ENCODE measurements around the gene EAF2. TPM values are rescaled to one million over a fixed set of nuclear protein-coding genes. Genes with fewer than 3 reads are reported as not detected.

EAF2 gene
- total and polyA plus RNA-seq, 2 of the 13 experiments (the other 11 are each of a cell fraction or from before 2014, with no cell fraction given) = 4.0 to 14.6 TPM

DNA sequence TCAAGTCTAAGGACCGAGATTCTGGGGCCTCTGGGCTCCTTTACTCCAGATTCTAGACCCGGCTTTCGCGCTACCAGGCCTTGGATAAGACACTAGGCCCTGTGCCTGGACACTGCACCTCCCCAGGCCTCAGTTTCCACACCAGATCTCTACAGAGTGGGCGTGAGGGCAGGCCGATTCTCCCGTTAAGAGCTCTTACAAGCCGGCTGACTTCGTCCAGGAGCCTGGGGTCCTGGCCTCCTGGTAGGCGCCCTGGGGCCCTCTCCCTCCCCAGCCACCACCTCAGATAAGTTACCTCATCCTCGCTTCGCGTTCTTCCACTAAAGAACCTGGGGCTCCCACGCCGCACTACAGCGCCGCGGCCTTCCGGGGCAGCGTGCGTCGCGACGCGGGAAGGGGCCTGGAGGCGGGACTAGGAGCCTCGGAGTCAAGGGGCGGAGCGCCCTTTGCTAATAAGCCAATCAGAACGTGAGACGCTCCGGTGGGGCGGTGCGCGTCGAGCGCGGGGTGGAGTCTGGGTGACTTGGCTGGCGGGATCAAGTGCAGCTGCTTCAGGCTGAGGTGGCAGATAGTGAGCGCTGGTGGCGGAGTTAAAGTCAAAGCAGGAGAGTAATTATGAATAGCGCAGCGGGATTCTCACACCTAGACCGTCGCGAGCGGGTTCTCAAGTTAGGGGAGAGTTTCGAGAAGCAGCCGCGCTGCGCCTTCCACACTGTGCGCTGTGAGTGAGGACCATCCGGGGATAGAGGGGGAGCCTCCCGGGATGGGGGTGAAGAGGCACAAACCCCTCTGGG, at the start of gene EAF2, which contains the start of gene IQCB1 (continued):
- TF ChIP-seq ZBTB7A (CRISPR knock-in tag; IDR thresholded peaks at IDR 0.05) (no peak), ZBTB26 (CRISPR knock-in tag; IDR thresholded peaks at IDR 0.05; ENCODE audit: borderline replicate concordance) (peak; percentile 40; the same call in 1 of the 2 replicates), NRL (CRISPR knock-in tag; IDR thresholded peaks at IDR 0.05; ENCODE audit: borderline replicate concordance) (peak; percentile 47), ZSCAN21 (CRISPR knock-in tag; IDR thresholded peaks at IDR 0.05; ENCODE audit: borderline replicate concordance) (no peak; the same call in 1 of the 2 replicates), ZNF441 (CRISPR knock-in tag; IDR thresholded peaks at IDR 0.05; ENCODE audit: borderline replicate concordance) (peak; percentile 59; the same call in 1 of the 2 replicates), GATA4 (IDR thresholded peaks at IDR 0.05; ENCODE audit: borderline replicate concordance, low read depth) (0 out of 2 replicates have a peak, but pooled peaks have one; percentile 51), RXRB (CRISPR knock-in tag; IDR thresholded peaks at IDR 0.05; ENCODE audit: borderline replicate concordance) (peak; percentile 18; the same call in 1 of the 2 replicates), MAFK (conservative IDR thresholded peaks at IDR 0.05 in 1 of 2, IDR thresholded peaks at IDR 0.05 in 1 of 2; ENCODE audit: low read length in 2 of 2) (peak in 1 of 2 experiments; percentile 20; a peak in 1 of 4 replicates), ZNF3 (CRISPR knock-in tag; IDR thresholded peaks at IDR 0.05) (no peak), NONO (IDR thresholded peaks at IDR 0.05) (no peak), NONO (CRISPR knock-in tag; conservative IDR thresholded peaks at IDR 0.05) (0 out of 2 replicates have a peak, but pooled peaks have one; percentile 37), KMT2B (CRISPR knock-in tag; IDR thresholded peaks at IDR 0.05) (peak; percentile 88), ZNF256 (CRISPR knock-in tag; conservative IDR thresholded peaks at IDR 0.05) (0 out of 2 replicates have a peak, but pooled peaks have one; percentile 10), NAIF1 (CRISPR knock-in tag; IDR thresholded peaks at IDR 0.05; ENCODE audit: borderline replicate concordance) (peak; percentile 58; the same call in 1 of the 2 replicates), ASH2L (IDR thresholded peaks at IDR 0.05; ENCODE audit: insufficient read length, low read depth, low read length) (peak; percentile 92), THAP8 (CRISPR knock-in tag; IDR thresholded peaks at IDR 0.05; ENCODE audit: borderline replicate concordance) (no peak), ZNF747 (CRISPR knock-in tag; IDR thresholded peaks at IDR 0.05; ENCODE audit: borderline replicate concordance) (peak; percentile 83; the same call in 1 of the 2 replicates), ZNF850 (CRISPR knock-in tag; conservative IDR thresholded peaks at IDR 0.05) (no peak), CREB3 (CRISPR knock-in tag; IDR thresholded peaks at IDR 0.05) (no peak), ZNF564 (CRISPR knock-in tag; IDR thresholded peaks at IDR 0.05) (0 out of 2 replicates have a peak, but pooled peaks have one; percentile 17), GTF2F1 (IDR thresholded peaks at IDR 0.05; ENCODE audit: low read length) (no peak), FOXA1 (IDR thresholded peaks at IDR 0.05) (no peak), FOXA1 (CRISPR knock-in tag; IDR thresholded peaks at IDR 0.05) (no peak)
- TF ChIP-seq, protein P1, sequence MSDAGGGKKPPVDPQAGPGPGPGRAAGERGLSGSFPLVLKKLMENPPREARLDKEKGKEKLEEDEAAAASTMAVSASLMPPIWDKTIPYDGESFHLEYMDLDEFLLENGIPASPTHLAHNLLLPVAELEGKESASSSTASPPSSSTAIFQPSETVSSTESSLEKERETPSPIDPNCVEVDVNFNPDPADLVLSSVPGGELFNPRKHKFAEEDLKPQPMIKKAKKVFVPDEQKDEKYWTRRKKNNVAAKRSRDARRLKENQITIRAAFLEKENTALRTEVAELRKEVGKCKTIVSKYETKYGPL (CRISPR knock-in tag; IDR thresholded peaks at IDR 0.05) = peak; percentile 66; the same call in 1 of the 2 replicates

Measured in HepG2 (cell line).